Measurements from ENCODE around the gene PAK2.
"Not testable (repeated sequence)": the region's sequence is repeated elsewhere in the genome, so short reads cannot be mapped to it uniquely, and the experiment has no call there.

The PAK2 gene

GRCh38 chr3:196843435-196844110, 103.9 kb downstream of the PAK2 start:
- DNase-seq (ENCODE audit: low read depth) = no peak

- DNase-seq (ENCODE audit: low read depth) = not testable (repeated sequence)
Observed at GRCh38 chr3:196844235-196845219, 104.9 kb downstream of the PAK2 start.

GRCh38 chr3:196848375-196848774, 108.7 kb downstream of the PAK2 start:
- DNase-seq (ENCODE audit: low read depth) = not testable (repeated sequence)

- no peak for DNase-seq (ENCODE audit: low read depth)
Observed at GRCh38 chr3:196849180-196849741, 109.6 kb downstream of the PAK2 start.

- DNase-seq (ENCODE audit: low read depth) = not testable (repeated sequence)
Observed at GRCh38 chr3:196863000-196863399, 123.3 kb downstream of the PAK2 start.

GRCh38 chr3:196867155-196867506, 127.5 kb downstream of the PAK2 start:
- no peak for DNase-seq (ENCODE audit: low read depth)

GRCh38 chr3:196867507-196868296, 128.0 kb downstream of the PAK2 start, which contains the start of gene SENP5:
TSS of gene SENP5 (plus strand) at chr3:196867920. CDS start at chr3:196885182, 17,262 bp downstream.
- DNase-seq (ENCODE audit: low read depth) = peak; percentile 87

GRCh38 chr3:196868297-196868661, 128.6 kb downstream of the PAK2 start:
- DNase-seq (ENCODE audit: low read depth) = no peak

- no peak for DNase-seq (ENCODE audit: low read depth)
Observed at GRCh38 chr3:196872316-196872715, 132.7 kb downstream of the PAK2 start.

- DNase-seq (ENCODE audit: low read depth) = not testable (repeated sequence)
Observed at GRCh38 chr3:196874511-196875094, 134.9 kb downstream of the PAK2 start.

- DNase-seq (ENCODE audit: low read depth) = no peak
Observed at GRCh38 chr3:196875258-196875657, 135.6 kb downstream of the PAK2 start.
